ENCODE data around the gene TAOK3. TPM values are rescaled to one million over a fixed set of nuclear protein-coding genes. Genes with fewer than 3 reads are reported as not detected.

The TAOK3 gene
- total and polyA plus RNA-seq, 9 of the 15 experiments (the other 6 are each of a cell fraction or from before 2014, with no cell fraction given) = 24.3 to 83.5 (median 47.1) TPM

DNA sequence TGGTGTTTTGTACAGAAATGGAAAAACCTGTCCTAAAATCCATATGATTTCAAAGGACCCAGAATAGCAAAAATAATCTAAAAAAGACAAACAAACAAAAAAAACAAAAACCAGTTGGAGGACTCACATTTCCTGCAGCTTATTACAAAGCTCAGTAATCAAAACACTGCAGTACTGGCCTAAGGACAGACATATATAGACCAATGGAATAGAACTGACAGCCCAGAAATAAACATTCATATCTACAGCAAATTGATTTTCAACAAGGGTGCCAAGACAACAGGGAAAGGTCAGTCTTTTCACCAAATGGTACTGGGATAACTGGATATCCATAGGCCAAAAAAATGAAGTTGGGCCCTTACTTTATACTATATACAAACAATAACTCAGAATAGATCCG, 55.0 kb downstream of the TAOK3 start (continued):
- TF ChIP-seq AFF4 (CRISPR knock-in tag; IDR thresholded peaks at IDR 0.05) = no peak
- TF ChIP-seq ATF4 (CRISPR knock-in tag; IDR thresholded peaks at IDR 0.05) = no peak
- no peak for TF ChIP-seq ARID4B (CRISPR knock-in tag; IDR thresholded peaks at IDR 0.05)
- no peak for TF ChIP-seq POU5F1 (IDR thresholded peaks at IDR 0.05; ENCODE audit: borderline replicate concordance, low read depth, low read length, partially characterized antibody)
- TF ChIP-seq ILF3 (IDR thresholded peaks at IDR 0.05; ENCODE audit: borderline replicate concordance) = no peak
- TF ChIP-seq NRF1 (conservative IDR thresholded peaks at IDR 0.05 in 1 of 2, IDR thresholded peaks at IDR 0.05 in 1 of 2) = no peak
- TF ChIP-seq IFI16 (CRISPR knock-in tag; IDR thresholded peaks at IDR 0.05) = no peak
- no peak for TF ChIP-seq MNT (conservative IDR thresholded peaks at IDR 0.05)

All from K562 (cell line).